ENCODE results near the gene CD151.

The CD151 gene

DNA sequence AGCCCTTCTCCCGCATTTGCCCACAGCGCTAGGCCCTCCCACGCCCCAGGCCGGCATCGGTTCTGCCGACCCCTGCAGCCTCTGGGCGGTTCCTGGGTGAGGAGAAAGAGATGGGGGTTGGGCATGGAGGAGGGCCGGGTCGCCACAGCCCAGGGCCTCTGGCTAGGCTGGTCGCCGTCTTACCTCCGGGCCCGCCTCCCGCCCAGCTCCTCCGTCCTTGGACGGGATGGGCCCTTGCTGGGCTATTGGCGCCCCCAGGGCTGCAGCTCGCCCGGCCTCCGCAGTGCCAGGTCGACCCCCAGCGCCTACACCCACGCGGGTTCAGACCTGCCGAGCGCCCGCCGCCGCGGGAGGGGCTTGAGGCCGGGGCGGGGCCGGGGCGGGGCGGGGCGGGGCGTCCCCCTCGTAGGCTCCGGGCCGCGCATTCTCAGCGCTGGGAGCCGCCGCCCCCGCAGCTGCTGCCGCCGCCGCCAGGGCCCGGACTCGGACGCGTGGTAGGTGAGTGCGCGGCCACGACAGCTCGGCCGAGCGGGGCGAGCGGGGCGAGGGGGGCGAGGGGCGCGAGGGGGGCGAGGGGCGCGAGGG is at the start of gene CD151:
Gene CD151 (plus strand): TSS at position 424 of the 585 bp plus-strand sequence. CDS start 3,118 bp downstream, outside the sequence.
- H3K4me3 ChIP-seq (ENCODE audit: low read depth, low read length): peak within 1 kb of the TSS; percentile 77
- TF ChIP-seq, protein P1, sequence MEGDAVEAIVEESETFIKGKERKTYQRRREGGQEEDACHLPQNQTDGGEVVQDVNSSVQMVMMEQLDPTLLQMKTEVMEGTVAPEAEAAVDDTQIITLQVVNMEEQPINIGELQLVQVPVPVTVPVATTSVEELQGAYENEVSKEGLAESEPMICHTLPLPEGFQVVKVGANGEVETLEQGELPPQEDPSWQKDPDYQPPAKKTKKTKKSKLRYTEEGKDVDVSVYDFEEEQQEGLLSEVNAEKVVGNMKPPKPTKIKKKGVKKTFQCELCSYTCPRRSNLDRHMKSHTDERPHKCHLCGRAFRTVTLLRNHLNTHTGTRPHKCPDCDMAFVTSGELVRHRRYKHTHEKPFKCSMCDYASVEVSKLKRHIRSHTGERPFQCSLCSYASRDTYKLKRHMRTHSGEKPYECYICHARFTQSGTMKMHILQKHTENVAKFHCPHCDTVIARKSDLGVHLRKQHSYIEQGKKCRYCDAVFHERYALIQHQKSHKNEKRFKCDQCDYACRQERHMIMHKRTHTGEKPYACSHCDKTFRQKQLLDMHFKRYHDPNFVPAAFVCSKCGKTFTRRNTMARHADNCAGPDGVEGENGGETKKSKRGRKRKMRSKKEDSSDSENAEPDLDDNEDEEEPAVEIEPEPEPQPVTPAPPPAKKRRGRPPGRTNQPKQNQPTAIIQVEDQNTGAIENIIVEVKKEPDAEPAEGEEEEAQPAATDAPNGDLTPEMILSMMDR (IDR thresholded peaks at IDR 0.05; ENCODE audit: low read depth, low read length): no peak
- peak; percentile 63 for DNase-seq (ENCODE audit: low read depth, low spot score)
- in situ Hi-C loops (cut with HindIII; ENCODE audit: low sequenced_read_pairs): no loop called here

DNA sequence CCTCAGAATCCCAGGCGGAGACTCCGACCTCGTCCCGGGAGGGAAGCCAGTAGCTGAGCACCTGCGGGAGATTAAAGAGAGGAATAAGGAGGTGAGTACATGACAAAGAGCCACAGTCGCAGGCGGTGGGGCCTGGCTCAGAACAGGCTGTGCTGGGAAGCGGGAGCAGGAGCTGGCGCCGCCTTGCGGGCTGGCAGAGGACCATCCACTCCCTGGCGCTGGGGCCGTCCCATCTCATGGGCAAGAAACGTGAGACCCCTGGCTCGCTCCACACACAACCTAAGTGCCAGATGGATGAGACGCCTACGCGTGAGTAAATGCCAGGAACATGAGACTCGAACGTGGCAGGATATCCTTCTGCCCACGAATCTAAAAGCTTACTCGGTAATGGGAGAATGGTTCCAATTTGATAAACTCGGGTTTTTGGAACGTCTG is 49.2 kb upstream of the CD151 start:
- H3K4me3 ChIP-seq (ENCODE audit: low read depth, low read length): no peak overlapping the region
- DNase-seq (ENCODE audit: low read depth, low spot score): peak; percentile 85
- TF ChIP-seq, protein P1 (IDR thresholded peaks at IDR 0.05; ENCODE audit: low read depth, low read length): peak; percentile 94

DNA sequence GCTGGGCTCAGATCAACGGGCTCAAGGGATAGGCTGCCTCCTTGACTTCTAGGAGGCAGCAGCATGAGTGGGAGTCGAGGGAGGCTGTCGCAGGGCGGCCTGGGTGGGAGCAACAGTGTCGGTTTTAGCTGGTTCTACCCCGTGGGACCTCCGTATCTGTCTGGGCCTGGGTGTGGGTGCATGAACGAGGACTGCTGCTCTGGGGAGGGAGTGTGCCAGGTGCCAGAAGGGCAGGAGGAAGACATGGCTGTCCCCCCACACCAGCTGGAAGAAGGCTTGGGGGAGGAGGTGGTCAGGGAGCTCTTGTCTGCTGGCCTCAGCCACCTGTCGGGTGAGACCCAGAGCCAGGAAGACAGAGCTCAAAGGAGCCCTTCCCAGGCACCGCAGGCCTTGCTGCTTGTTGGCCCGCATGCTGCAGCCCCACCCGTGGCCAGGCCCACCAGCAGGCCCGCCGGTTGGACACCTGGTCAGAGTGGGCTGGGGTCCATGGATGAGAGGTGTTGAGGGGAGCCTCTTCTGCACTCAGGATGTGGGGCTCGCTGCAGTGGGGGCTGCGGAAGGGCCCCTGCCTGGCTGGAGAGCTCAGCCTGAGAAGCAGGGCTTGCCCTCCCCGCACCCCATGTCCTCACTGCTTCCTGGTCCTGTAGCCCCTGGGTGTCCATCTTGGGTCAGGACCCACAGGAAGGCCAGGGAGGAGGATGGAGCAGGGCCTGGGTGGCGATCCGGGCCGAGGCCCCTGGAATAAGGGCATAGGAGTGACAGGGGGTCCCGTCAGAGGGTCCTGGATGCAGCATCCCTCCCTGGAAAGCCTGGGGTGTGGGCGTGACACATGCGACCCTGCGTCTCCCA is 46.3 kb upstream of the CD151 start:
- H3K4me3 ChIP-seq (ENCODE audit: low read depth, low read length): no peak overlapping the region
- in situ Hi-C loops (cut with HindIII; ENCODE audit: low sequenced_read_pairs): no loop called here

More for the DNA sequence above, 49.2 kb upstream of the CD151 start:
- in situ Hi-C loops (cut with HindIII; ENCODE audit: low sequenced_read_pairs): no loop called here

DNA sequence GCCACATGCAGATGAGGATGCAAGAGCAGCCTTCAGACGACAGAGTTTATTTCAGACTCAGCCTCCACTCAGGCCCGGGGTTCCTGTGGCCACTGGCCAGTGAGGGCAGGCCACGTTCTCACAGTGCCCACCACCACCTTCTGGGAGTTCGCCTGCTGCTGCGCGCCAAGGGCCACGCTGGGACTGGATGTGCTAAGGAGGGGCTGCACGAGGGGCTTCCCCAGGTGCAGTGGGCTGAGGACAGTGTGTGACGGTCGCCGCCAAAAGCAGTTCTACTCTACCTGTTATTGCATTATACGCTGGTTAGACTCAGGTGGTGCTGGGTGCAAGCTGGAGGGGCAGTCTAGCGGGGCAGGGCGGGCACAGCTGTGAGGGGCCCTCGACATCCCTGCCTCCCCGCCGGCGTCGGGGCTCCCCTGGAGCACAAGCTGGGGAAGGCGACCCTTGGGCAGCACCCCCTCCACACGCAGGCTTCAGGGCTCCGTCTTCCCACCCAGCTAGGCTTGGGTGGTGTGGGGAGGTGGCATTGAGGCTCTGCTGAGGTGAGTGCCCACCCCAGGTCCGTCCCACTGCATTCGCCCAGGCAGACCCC is 45.6 kb upstream of the CD151 start:
- DNase-seq (ENCODE audit: low read depth, low spot score): no peak
- no peak overlapping the region for H3K4me3 ChIP-seq (ENCODE audit: low read depth, low read length)
- in situ Hi-C loops (cut with HindIII; ENCODE audit: low sequenced_read_pairs): no loop called here
- TF ChIP-seq, protein P1 (IDR thresholded peaks at IDR 0.05; ENCODE audit: low read depth, low read length): no peak

More for the DNA sequence above, 46.3 kb upstream of the CD151 start:
- TF ChIP-seq, protein P1 (IDR thresholded peaks at IDR 0.05; ENCODE audit: low read depth, low read length): no peak
- DNase-seq (ENCODE audit: low read depth, low spot score): no peak

DNA sequence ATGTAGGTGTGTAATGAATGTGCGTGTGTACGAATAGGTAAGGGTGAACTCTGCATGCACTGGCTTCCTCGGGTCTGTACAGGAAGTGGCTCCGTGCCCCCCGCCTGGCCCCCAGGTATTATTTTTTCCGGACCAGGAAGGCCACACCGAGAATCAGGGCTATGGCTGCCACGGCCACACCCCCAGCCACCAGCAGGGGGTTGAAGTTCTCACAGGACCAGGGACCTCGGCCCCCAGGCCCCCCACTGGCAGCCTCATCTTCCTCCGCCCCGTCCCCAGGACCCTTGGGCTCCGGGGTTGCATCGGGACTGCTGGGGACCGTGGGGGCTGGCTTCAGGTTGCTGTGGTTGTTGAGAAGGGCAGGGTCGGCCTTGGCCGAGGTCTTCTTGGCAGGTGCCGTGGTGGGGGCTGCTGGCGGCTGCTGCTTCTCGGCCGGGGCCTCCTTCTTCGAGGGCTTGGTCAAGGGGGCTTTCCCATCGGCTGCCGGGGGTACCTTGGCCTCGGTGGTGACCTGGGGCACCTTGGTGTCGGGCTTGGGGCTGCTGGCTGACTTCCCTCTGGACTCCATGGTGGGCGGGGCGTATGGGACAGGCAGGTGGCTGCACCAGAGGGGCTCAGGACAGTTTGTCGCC is 44.6 kb upstream of the CD151 start:
- TF ChIP-seq, protein P1 (IDR thresholded peaks at IDR 0.05; ENCODE audit: low read depth, low read length): no peak
- DNase-seq (ENCODE audit: low read depth, low spot score): no peak
- H3K4me3 ChIP-seq (ENCODE audit: low read depth, low read length): no peak overlapping the region
- in situ Hi-C loops (cut with HindIII; ENCODE audit: low sequenced_read_pairs): no loop called here

Data from astrocyte of the spinal cord (primary cell).